Right kidney (tissue), 1 donor: ENCODE measurements around the gene SHE.
"Not testable (repeated sequence)": the region's sequence is repeated elsewhere in the genome, so short reads cannot be mapped to it uniquely, and the experiment has no call there.

ENCODE experiments used
- DNase-seq: peaks from one replicate; pipeline ENCODE4 v3.0.0-alpha.2; 2016

SHE gene

DNA sequence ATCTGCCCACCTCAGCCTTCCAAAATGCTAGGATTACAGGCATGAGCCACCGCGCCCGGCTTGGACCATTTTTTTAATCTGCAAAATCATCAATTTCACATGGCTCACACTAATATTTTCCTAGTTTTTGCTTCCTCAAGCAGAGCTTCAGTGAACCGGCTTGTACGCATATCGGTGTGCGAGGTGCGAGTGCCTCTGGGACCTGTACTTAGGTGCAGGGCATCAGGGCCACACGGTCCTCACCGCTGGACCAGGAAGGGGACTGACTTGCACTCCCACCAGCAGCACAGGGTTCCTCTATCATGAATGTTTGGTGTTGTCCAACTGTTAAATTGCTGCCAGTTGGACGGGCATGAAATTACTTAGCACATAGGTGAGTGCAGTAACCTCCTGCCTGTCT lies 15.4 kb upstream of the SHE start:
- no peak for DNase-seq

DNA sequence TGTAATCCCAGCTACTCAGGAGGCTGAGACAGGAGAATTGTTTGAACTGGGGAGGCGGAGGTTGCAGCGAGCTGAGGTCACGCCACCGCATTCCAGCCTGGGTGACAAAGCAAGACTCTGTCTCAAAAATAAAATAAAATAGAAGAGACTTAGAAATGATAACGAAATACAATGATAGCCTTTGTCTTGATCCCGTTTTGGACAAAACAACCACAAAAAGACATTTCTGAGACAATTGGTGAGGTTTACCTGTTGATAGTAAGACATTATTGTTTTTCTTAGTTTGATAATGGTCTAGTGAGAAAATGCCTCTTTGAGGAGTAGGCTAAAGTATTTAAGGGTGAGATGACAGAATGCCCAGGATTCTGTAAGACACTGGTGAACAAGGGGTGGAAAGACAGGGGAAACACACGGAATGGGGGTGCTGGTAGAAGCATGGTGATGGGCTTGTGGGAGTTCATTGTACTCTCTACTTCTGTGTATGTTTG lies 11.9 kb upstream of the SHE start:
- no peak for DNase-seq

GRCh38 chr1:154512760-154513159 lies 10.5 kb upstream of the SHE start:
- DNase-seq: no peak

DNA sequence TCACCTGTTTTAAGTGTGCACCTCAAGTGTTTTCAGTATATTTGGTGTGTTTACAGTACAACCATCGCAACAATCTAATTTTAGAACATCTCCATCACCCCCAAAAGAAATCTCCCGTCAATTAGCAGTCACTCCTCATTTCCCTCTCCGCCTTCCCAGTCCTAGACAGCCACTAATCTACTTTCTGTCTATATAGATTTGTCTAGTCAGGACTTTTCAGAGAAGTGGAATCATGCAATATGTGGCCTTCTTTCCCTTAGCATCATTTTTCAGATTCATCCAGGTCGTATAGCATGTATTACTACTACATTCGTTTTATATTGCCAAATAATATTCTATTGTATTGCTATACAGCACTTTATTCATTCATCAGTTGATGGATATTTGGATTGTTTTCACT lies 1.7 kb upstream of the SHE start:
- DNase-seq: no peak

GRCh38 chr1:154502744-154503115 lies 518 bp upstream of the SHE start:
- no peak for DNase-seq

DNA sequence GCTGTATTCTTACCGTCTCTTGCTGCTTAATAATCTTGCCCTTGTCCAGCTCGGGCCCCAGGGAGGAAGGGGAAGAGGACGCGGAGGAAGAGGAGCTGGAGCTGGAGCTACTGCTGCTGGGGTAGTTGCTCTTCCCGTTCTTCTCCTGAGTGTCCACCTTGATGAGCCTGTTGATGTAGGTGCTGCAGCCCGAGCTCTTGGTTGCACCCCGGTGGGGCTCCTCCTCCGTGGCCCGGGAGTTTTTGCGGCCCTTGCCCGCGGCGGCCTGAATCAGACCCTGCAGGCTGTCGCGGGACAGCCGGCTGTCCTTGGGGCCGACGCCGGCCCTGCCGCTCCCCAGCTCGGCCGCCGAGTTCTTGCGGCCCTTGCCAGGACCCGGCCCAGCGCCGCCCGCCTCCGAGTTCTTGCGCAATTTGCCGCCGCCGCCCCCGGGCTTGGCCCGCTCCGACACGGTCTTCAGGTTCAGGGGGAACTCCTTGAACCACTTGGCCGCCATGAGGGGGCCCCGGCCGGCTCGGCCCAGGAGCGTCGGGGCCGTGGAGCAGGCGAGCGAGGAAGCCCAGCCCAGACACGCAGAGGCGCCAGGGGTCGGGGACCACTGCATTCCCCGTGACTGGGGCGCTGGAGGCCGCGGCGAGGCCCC lies 668 bp downstream of the SHE start:
- DNase-seq: peak; percentile 60

- DNase-seq: no peak
Measured at GRCh38 chr1:154500533-154500932, 1.7 kb downstream of the SHE start.

GRCh38 chr1:154499446-154499845 lies 2.8 kb downstream of the SHE start:
- DNase-seq: no peak

DNA sequence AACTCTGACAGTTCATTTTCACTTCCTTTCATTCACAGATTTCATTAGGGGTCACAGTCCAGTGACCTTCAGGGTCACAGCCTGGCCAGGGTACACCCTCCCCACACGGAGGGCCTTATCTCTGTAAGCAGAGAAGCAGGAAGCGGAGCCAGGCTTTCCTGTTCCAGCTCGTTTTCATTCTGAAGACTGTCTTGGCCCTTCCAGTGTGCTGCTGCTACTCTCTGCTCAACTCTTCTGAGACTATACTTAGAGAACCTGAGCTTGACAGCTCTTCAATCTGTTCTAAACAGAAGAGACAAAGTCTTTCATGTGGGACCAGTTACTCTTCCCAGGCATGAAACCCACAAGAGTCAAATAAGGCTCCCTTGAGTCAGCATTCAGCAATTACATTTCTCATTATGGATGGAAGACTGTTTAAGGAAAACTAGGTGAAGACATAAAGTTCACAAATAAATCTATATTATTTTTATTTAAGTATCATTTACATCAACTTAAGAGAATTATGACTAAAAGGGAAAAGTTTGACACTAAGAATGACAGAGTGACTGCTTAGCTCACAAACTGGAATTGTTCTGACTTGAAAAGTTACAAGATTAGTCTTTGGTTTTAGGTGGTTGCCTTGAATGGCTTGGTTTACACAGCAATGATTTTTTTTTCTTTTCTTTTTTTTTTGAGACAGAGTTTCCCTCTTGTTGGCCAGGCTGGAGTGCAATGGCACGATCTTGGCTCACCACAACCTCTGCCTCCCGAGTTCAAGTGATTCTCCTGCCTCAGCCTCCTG lies 5.0 kb downstream of the SHE start:
- no peak for DNase-seq

- no peak for DNase-seq
Measured at GRCh38 chr1:154496383-154496782, 5.8 kb downstream of the SHE start.

GRCh38 chr1:154495496-154496273 lies 6.5 kb downstream of the SHE start:
- no peak for DNase-seq

DNA sequence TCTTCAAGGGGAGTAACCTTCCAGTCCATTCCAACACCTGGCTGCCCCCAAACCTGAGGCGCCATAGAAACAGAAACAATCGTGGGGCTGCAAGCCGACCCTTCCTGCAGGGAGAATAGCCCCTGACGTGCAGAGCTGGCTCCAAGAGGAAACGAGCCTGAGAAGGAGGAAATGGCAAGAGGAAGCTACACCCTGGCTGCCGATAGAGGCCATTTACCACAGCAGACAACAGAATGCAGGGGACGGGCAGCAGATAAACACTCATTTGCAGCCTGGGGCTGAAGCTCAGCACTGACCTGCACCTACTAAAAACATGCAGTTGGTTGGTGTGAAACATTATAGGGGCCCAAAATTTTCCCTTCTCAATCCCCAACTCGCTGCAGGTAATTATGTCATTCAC lies 8.9 kb downstream of the SHE start:
- no peak for DNase-seq

DNA sequence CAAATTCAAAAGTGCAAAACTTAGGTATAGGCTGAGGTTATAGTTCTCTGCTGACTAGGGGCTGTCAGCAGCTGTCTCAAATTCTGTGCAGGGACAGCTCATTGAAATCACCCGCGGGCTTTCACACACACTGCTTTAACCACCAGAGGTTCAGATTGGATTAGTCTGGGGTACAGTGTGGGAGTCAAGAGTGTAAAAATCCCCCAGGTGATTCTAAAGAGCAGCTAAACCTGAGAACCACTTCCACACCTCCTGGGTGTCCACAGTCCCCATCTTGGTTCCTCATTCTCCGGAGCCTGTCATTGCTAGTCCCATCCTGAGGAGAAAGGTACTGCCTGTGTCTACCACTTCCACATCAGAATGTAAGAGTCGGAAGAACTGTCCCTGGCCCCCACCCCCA lies 10.1 kb downstream of the SHE start:
- DNase-seq: no peak

- no peak for DNase-seq
Measured at GRCh38 chr1:154490317-154490716, 11.9 kb downstream of the SHE start.

DNA sequence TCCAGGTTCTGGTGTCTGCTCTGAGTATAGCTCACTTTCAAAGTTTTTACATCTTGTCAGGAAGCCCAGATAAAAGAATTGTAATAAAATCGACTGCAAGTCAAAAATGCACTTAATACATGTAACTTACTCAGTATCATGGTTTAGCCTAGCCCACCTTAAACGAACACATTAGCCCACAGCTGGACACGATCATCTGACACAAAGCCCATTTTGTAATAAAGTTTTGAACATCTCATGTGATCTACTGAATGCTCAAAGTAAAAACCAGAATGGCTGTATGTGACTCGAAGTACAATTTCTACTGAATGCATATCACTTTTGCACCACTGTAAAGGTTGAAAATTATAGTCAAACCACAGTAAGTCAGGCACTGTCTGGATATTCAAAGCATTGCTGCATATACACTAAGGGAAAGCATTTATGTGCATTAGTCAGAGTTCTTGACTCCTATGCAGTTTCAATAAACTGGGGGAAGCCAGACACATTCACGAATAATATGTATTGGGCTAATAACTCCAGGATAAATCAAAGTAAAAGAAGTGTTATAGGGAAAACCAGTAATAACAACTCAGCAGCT lies 12.4 kb downstream of the SHE start:
- no peak for DNase-seq

DNA sequence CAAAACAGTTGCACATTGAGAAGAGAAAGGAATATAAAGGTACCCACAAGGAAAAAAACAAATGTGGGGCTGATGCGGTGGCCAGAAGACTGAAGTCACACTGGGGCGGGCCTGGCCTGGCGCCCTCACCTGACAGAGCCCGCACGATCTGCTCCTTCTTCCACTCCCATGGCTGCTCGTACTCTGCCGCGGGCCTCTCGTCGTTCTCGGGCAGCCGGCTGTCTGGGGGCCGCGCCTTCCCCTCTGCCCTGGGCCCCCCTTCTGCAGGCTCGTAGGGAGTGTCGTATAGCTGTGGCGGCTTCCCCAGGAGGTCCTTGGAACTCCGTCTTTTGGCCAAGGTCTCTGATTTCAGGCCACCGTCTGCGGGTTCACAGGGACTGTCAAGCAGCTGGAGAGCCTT lies 13.3 kb downstream of the SHE start:
- DNase-seq: no peak

GRCh38 chr1:154486756-154487155 lies 15.5 kb downstream of the SHE start:
- not testable (repeated sequence) for DNase-seq

- DNase-seq: no peak
Measured at GRCh38 chr1:154485910-154486496, 16.2 kb downstream of the SHE start.

GRCh38 chr1:154485106-154485505 lies 17.1 kb downstream of the SHE start:
- DNase-seq: no peak

DNA sequence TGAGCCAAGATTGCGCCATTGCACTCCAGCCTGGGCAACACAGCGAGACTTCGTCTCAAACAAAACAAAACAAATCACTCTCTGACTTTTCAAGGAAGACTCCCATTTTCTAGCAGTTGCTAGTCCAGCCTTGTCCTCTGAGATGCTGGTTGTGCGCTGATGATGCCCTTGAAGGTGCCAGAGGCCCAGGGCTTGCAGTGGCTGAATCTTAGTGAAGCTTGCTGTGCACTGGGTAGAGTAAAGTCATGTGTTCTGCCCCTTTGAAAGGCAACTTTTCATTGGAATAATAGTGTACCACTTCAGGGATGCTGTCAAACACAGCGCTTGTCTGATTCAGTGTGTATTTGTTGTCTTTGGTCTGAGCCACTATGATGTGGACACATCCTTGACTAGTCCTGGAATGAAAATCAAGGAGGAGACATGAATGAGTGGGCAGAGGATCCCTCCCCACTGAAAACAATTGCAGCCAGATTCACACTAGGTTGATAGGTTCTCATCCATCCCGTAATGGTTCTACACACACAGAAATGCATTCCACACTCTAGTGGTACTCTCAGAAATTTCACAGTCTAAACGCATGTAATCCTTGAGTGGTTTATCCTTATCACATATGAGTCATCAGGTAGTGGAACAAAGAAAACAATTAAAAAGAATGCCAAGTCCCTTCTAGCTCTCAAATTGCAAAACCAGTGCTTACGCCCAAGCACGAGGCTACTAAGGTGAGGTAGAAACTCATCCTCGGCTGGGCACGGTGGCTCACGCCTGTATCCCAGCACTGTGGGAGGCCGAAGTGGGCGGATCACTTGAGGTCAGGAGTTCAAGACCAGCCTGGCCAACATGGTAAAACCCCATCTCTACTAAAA lies 18.0 kb downstream of the SHE start:
- no peak for DNase-seq

- DNase-seq: no peak
Measured at GRCh38 chr1:154481053-154481452, 21.2 kb downstream of the SHE start.
